Mesodermal cell (in vitro differentiated cells): ENCODE results near the gene CORO6.

ENCODE experiments used
- H3K27ac ChIP-seq: 2 replicates; pipeline ENCODE4 v1.7.0; 2013; ENCODE audit warnings: mild to moderate bottlenecking, low read depth, low read length, moderate library complexity; ENCODE audit not compliant: severe bottlenecking
- H3K36me3 ChIP-seq: 2 replicates; pipeline ENCODE4 v1.7.1; 2013; ENCODE audit warnings: mild to moderate bottlenecking, low read length, moderate library complexity; ENCODE audit not compliant: control insufficient read depth, insufficient read depth
- H3K4me1 ChIP-seq: one replicate; pipeline ENCODE4 v1.7.1; 2013; ENCODE audit warnings: mild to moderate bottlenecking, low read length; ENCODE audit not compliant: insufficient read depth, control insufficient read depth, poor library complexity, severe bottlenecking
- H3K4me3 ChIP-seq: 2 replicates; pipeline ENCODE4 v1.7.0; 2013; ENCODE audit warnings: low read length, control low read depth, mild to moderate bottlenecking; ENCODE audit not compliant: insufficient read depth, poor library complexity, severe bottlenecking; ENCODE audit errors: extremely low read depth
- H3K9me3 ChIP-seq: 2 replicates; pipeline ENCODE4 v1.7.1; 2013; ENCODE audit warnings: mild to moderate bottlenecking, low read length, moderate library complexity; ENCODE audit not compliant: control insufficient read depth
- WGBS, 2 experiments: methylation state at CpG; one replicate each; pipeline ENCODE4 v1.1.5; 2013; ENCODE audit warnings: missing lambda C conversion rate in 2 of 2; ENCODE audit not compliant: insufficient coverage in 2 of 2; 5-methylcytosine and 5-hydroxymethylcytosine counted together

The CORO6 gene

GRCh38 chr17:29583324-29584248, 39.1 kb downstream of the CORO6 start:
- H3K4me3 ChIP-seq: no peak overlapping the region
- H3K36me3 ChIP-seq: peaks cover 58% of the 10 kb centered on the region
- no peaks in the 10 kb centered on the region for H3K9me3 ChIP-seq
- H3K27ac ChIP-seq: no peak overlapping the region
- WGBS, 2 experiments: 93 to 97% methylated on average over 11 to 12 of the region's 16 CpGs
- H3K4me1 ChIP-seq: peaks cover 36% of the 10 kb centered on the region

- Histone ChIP-seq H3K4me1 (peaks cover 31% of the 10 kb centered on the region), H3K27ac (no peak overlapping the region), H3K9me3 (no peaks in the 10 kb centered on the region), H3K36me3 (peaks cover 65% of the 10 kb centered on the region), H3K4me3 (no peak overlapping the region)
- 94 to 98% methylated on average over 12 to 13 of the region's 13 CpGs for WGBS, 2 experiments
Measured at GRCh38 chr17:29582772-29583171, 39.9 kb downstream of the CORO6 start.

GRCh38 chr17:29582254-29582765, 40.4 kb downstream of the CORO6 start:
- no peak overlapping the region for H3K4me3 ChIP-seq
- no peaks in the 10 kb centered on the region for H3K9me3 ChIP-seq
- 87 to 93% methylated on average over 7 to 8 of the region's 10 CpGs for WGBS, 2 experiments
- peaks cover 26% of the 10 kb centered on the region for H3K4me1 ChIP-seq
- peaks cover 66% of the 10 kb centered on the region for H3K36me3 ChIP-seq
- H3K27ac ChIP-seq: no peak overlapping the region

- no peak overlapping the region for H3K4me3 ChIP-seq
- H3K27ac ChIP-seq: no peak overlapping the region
- peaks cover 67% of the 10 kb centered on the region for H3K36me3 ChIP-seq
- WGBS, 2 experiments: 96 to 98% methylated on average over 6 to 14 of the region's 20 CpGs
- peaks cover 22% of the 10 kb centered on the region for H3K4me1 ChIP-seq
- no peaks in the 10 kb centered on the region for H3K9me3 ChIP-seq
Measured at GRCh38 chr17:29581583-29582253, 41.0 kb downstream of the CORO6 start.

GRCh38 chr17:29579866-29580771, 42.6 kb downstream of the CORO6 start:
- Histone ChIP-seq H3K4me1 (peaks cover 10% of the 10 kb centered on the region), H3K4me3 (no peak overlapping the region), H3K36me3 (peaks cover 83% of the 10 kb centered on the region), H3K9me3 (no peaks in the 10 kb centered on the region), H3K27ac (no peak overlapping the region)
- WGBS, 2 experiments: 75 to 77% methylated on average over 10 to 12 of the region's 15 CpGs

GRCh38 chr17:29578626-29579485, 43.9 kb downstream of the CORO6 start:
- no peaks in the 10 kb centered on the region for H3K4me1 ChIP-seq
- no peak overlapping the region for H3K4me3 ChIP-seq
- H3K36me3 ChIP-seq: peaks cover 92% of the 10 kb centered on the region
- WGBS, 2 experiments: 93 to 96% methylated on average over 11 to 13 of the region's 14 CpGs
- no peaks in the 10 kb centered on the region for H3K9me3 ChIP-seq
- no peak overlapping the region for H3K27ac ChIP-seq

GRCh38 chr17:29577385-29578211, 45.1 kb downstream of the CORO6 start:
- Histone ChIP-seq H3K4me1 (no peaks in the 10 kb centered on the region), H3K36me3 (peaks cover 91% of the 10 kb centered on the region), H3K4me3 (no peak overlapping the region), H3K9me3 (no peaks in the 10 kb centered on the region), H3K27ac (no peak overlapping the region)
- WGBS, 2 experiments: 91 to 92% methylated on average over 19 to 20 of the region's 22 CpGs

- no peaks in the 10 kb centered on the region for H3K9me3 ChIP-seq
- no peak overlapping the region for H3K27ac ChIP-seq
- 92 to 98% methylated on average over 6 to 8 of the region's 9 CpGs for WGBS, 2 experiments
- H3K36me3 ChIP-seq: peaks cover 87% of the 10 kb centered on the region
- no peaks in the 10 kb centered on the region for H3K4me1 ChIP-seq
- no peak overlapping the region for H3K4me3 ChIP-seq
Measured at GRCh38 chr17:29577001-29577370, 45.7 kb downstream of the CORO6 start.
